ENCODE data around the gene TIAM1.

DNA sequence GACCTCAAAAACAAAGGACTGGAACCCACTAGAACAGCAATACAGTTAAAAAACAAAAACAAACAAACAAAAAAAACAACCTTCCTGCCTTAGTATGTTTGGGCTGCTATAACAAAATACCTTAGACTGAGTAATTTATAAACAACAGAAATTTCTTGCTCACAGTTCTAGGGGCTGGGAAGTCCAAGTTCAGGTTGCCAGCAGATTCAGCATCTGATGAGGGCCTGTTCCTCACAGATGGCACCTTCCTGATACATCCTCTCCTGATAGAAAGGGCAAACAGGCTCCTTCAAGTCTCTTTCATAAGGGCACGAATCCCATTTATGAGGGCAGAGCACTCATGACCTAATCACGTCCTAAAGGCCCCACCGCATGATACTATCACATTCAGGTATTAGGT, 55.9 kb downstream of the TIAM1 start:
- TF ChIP-seq, protein P1, sequence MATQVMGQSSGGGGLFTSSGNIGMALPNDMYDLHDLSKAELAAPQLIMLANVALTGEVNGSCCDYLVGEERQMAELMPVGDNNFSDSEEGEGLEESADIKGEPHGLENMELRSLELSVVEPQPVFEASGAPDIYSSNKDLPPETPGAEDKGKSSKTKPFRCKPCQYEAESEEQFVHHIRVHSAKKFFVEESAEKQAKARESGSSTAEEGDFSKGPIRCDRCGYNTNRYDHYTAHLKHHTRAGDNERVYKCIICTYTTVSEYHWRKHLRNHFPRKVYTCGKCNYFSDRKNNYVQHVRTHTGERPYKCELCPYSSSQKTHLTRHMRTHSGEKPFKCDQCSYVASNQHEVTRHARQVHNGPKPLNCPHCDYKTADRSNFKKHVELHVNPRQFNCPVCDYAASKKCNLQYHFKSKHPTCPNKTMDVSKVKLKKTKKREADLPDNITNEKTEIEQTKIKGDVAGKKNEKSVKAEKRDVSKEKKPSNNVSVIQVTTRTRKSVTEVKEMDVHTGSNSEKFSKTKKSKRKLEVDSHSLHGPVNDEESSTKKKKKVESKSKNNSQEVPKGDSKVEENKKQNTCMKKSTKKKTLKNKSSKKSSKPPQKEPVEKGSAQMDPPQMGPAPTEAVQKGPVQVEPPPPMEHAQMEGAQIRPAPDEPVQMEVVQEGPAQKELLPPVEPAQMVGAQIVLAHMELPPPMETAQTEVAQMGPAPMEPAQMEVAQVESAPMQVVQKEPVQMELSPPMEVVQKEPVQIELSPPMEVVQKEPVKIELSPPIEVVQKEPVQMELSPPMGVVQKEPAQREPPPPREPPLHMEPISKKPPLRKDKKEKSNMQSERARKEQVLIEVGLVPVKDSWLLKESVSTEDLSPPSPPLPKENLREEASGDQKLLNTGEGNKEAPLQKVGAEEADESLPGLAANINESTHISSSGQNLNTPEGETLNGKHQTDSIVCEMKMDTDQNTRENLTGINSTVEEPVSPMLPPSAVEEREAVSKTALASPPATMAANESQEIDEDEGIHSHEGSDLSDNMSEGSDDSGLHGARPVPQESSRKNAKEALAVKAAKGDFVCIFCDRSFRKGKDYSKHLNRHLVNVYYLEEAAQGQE (IDR thresholded peaks at IDR 0.05), result no peak
- no peak for TF ChIP-seq JUNB (IDR thresholded peaks at IDR 0.05)
- TF ChIP-seq POLR2A (IDR thresholded peaks at IDR 0.05; ENCODE audit: low read length), result no peak
- TF ChIP-seq, protein P2, sequence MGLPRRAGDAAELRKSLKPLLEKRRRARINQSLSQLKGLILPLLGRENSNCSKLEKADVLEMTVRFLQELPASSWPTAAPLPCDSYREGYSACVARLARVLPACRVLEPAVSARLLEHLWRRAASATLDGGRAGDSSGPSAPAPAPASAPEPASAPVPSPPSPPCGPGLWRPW (IDR thresholded peaks at IDR 0.05), result no peak
- TF ChIP-seq, protein P3, sequence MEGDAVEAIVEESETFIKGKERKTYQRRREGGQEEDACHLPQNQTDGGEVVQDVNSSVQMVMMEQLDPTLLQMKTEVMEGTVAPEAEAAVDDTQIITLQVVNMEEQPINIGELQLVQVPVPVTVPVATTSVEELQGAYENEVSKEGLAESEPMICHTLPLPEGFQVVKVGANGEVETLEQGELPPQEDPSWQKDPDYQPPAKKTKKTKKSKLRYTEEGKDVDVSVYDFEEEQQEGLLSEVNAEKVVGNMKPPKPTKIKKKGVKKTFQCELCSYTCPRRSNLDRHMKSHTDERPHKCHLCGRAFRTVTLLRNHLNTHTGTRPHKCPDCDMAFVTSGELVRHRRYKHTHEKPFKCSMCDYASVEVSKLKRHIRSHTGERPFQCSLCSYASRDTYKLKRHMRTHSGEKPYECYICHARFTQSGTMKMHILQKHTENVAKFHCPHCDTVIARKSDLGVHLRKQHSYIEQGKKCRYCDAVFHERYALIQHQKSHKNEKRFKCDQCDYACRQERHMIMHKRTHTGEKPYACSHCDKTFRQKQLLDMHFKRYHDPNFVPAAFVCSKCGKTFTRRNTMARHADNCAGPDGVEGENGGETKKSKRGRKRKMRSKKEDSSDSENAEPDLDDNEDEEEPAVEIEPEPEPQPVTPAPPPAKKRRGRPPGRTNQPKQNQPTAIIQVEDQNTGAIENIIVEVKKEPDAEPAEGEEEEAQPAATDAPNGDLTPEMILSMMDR (IDR thresholded peaks at IDR 0.05), result no peak
- no peak for TF ChIP-seq NFE2L2 (conservative IDR thresholded peaks at IDR 0.05; ENCODE audit: low read length)
- no peak for TF ChIP-seq BHLHE40 (IDR thresholded peaks at IDR 0.05; ENCODE audit: low read depth, low read length)
- no peak for TF ChIP-seq RAD21 (conservative IDR thresholded peaks at IDR 0.05 in 1 of 2, IDR thresholded peaks at IDR 0.05 in 1 of 2)
- TF ChIP-seq EHMT2 (IDR thresholded peaks at IDR 0.05; ENCODE audit: low read depth), result no peak
- no peak for TF ChIP-seq EP300 (IDR thresholded peaks at IDR 0.05)
- no peak for TF ChIP-seq TP53 (CRISPR knock-in tag; IDR thresholded peaks at IDR 0.05)
- TF ChIP-seq NR3C1 (IDR thresholded peaks at IDR 0.05), result no peak
